ENCODE data around the gene CENPB. TPM values are rescaled to one million over a fixed set of nuclear protein-coding genes. Genes with fewer than 3 reads are reported as not detected.

Gene CENPB
- total and polyA plus RNA-seq, 4 donors: 4.5 to 32.4 (median 25.4) TPM

GRCh38 chr20:3788685-3789155 is 2.2 kb upstream of the CENPB start:
- 57% methylated on average over 4 of the region's 4 CpGs for WGBS
- no peak overlapping the region for H3K27ac ChIP-seq (ENCODE audit: low read depth in 1 of 2, low read length in 2 of 2)

GRCh38 chr20:3787324-3788014 is 929 bp upstream of the CENPB start:
- no peak for DNase-seq (ENCODE audit: low spot score)
- TF ChIP-seq FOXA2 (IDR thresholded peaks at IDR 0.05): no peak
- no peaks in the 10 kb centered on the region for H3K9me3 ChIP-seq (ENCODE audit: control insufficient read depth in 4 of 4, low read length in 3 of 4)
- peaks cover 10 to 29% (median 19%) of the 10 kb centered on the region in 4 donors for H3K4me1 ChIP-seq (ENCODE audit: control insufficient read depth in 4 of 4, insufficient read depth in 4 of 4, low read length in 3 of 4)
- peak overlapping the region in 1 of 2 donors; percentile 76 for H3K9ac ChIP-seq (ENCODE audit: low read depth in 1 of 2, low read length in 2 of 2)
- H3K27ac ChIP-seq (ENCODE audit: low read depth in 1 of 2, low read length in 2 of 2): no peak overlapping the region
- no peaks in the 10 kb centered on the region for H3K27me3 ChIP-seq (ENCODE audit: control insufficient read depth in 4 of 4, insufficient read depth in 4 of 4, low read length in 3 of 4)
- WGBS: 91% methylated on average over 5 of the region's 5 CpGs
- peak overlapping the region in 1 of 3 donors; percentile 31 for H3K4me3 ChIP-seq (ENCODE audit: low read depth in 1 of 3, low read length in 3 of 3)
- H3K36me3 ChIP-seq (ENCODE audit: control insufficient read depth in 4 of 4, insufficient read depth in 3 of 4, low read depth in 1 of 4, low read length in 3 of 4): peaks cover 0 to 5% (median 0%) of the 10 kb centered on the region in 4 donors

More at GRCh38 chr20:3788685-3789155, 2.2 kb upstream of the CENPB start:
- H3K4me3 ChIP-seq (ENCODE audit: low read depth in 1 of 3, low read length in 3 of 3): no peak overlapping the region
- H3K27me3 ChIP-seq (ENCODE audit: control insufficient read depth in 4 of 4, insufficient read depth in 4 of 4, low read length in 3 of 4): no peaks in the 10 kb centered on the region
- H3K36me3 ChIP-seq (ENCODE audit: control insufficient read depth in 4 of 4, insufficient read depth in 3 of 4, low read depth in 1 of 4, low read length in 3 of 4): peaks cover 0 to 3% (median 0%) of the 10 kb centered on the region in 4 donors
- no peak for DNase-seq (ENCODE audit: low spot score)
- TF ChIP-seq HNF4A (conservative IDR thresholded peaks at IDR 0.05): no peak
- no peak for TF ChIP-seq CTCF (IDR thresholded peaks at IDR 0.05; ENCODE audit: low read depth, low read length, missing input control)
- TF ChIP-seq MAX (IDR thresholded peaks at IDR 0.05): no peak
- no peak for TF ChIP-seq ZBTB33 (IDR thresholded peaks at IDR 0.05)
- TF ChIP-seq RXRA (IDR thresholded peaks at IDR 0.05): no peak
- TF ChIP-seq FOXA2 (IDR thresholded peaks at IDR 0.05): no peak
- TF ChIP-seq TAF1 (conservative IDR thresholded peaks at IDR 0.05): no peak
- H3K9me3 ChIP-seq (ENCODE audit: control insufficient read depth in 4 of 4, low read length in 3 of 4): no peaks in the 10 kb centered on the region
- H3K9ac ChIP-seq (ENCODE audit: low read depth in 1 of 2, low read length in 2 of 2): no peak overlapping the region
- H3K4me1 ChIP-seq (ENCODE audit: control insufficient read depth in 4 of 4, insufficient read depth in 4 of 4, low read length in 3 of 4): peaks cover 9 to 25% (median 19%) of the 10 kb centered on the region in 4 donors

GRCh38 chr20:3786126-3786484 is 435 bp downstream of the CENPB start:
- peak; percentile 49 for DNase-seq (ENCODE audit: low spot score)
- H3K4me1 ChIP-seq (ENCODE audit: control insufficient read depth in 4 of 4, insufficient read depth in 4 of 4, low read length in 3 of 4): peaks cover 11 to 36% (median 25%) of the 10 kb centered on the region in 4 donors
- WGBS: 4% methylated on average over 35 of the region's 35 CpGs

More at GRCh38 chr20:3786126-3786484, 435 bp downstream of the CENPB start:
- Histone ChIP-seq H3K27ac (ENCODE audit: low read depth in 1 of 2, low read length in 2 of 2) (peak overlapping the region; percentile 62 to 72), H3K9me3 (ENCODE audit: control insufficient read depth in 4 of 4, low read length in 3 of 4) (no peaks in the 10 kb centered on the region), H3K4me3 (ENCODE audit: low read depth in 1 of 3, low read length in 3 of 3) (peak overlapping the region; percentile 76 to 89 (median 80)), H3K27me3 (ENCODE audit: control insufficient read depth in 4 of 4, insufficient read depth in 4 of 4, low read length in 3 of 4) (no peaks in the 10 kb centered on the region), H3K36me3 (ENCODE audit: control insufficient read depth in 4 of 4, insufficient read depth in 3 of 4, low read depth in 1 of 4, low read length in 3 of 4) (peaks cover 0 to 5% (median 0%) of the 10 kb centered on the region in 4 donors), H3K9ac (ENCODE audit: low read depth in 1 of 2, low read length in 2 of 2) (no peak overlapping the region)
- TF ChIP-seq SP1 (IDR thresholded peaks at IDR 0.05): no peak
- no peak for TF ChIP-seq JUND (IDR thresholded peaks at IDR 0.05)
- TF ChIP-seq TAF1 (conservative IDR thresholded peaks at IDR 0.05): no peak
- no peak for TF ChIP-seq REST (IDR thresholded peaks at IDR 0.05)
- no peak for TF ChIP-seq ATF3 (IDR thresholded peaks at IDR 0.05)
- no peak for TF ChIP-seq HNF4A (conservative IDR thresholded peaks at IDR 0.05)
- no peak for TF ChIP-seq RXRA (IDR thresholded peaks at IDR 0.05)
- no peak for TF ChIP-seq YY1 (IDR thresholded peaks at IDR 0.05)

Measured in liver (tissue), 9 donors.